Measurements from ENCODE around the gene VPS25. TPM values are rescaled to one million over a fixed set of nuclear protein-coding genes. Genes with fewer than 3 reads are reported as not detected.

The VPS25 gene
- total and polyA plus RNA-seq, 9 of the 15 experiments (the other 6 are each of a cell fraction or from before 2014, with no cell fraction given), result 123 to 352 (median 180) TPM

DNA sequence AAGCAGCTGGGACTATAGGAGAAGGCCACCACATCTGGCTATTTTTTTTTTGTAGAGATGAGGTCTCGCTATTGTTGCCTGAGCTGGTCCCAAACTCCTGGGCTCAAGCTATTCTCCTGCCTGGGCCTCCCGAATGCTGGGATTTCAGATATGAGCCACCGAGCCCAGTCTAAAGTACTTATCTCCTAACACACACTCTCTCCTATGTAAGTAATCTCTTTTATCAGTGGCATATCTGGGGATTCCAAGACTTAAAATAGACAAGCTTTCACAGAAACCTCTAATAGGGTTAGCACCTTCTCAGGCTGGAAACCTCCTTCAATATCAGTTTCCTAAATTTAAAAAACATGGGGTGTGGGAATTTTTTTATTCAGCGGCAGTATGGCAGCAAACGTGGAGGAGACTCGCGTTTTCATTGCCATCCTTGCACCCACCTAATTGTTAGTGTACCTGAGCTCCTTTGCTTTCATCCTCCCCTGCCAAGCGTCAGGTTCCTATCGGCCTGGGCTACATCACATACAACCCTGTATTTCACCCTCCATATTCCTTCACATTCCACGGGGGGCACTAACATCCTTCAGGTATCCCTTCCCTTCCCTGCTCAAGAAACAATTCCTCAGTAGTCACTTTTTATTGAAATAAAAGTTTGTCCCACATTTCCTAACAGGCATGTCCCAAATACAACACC lies 29.5 kb upstream of the VPS25 start (continued):
- peak; percentile 82; the same call in 1 of the 2 replicates for TF ChIP-seq DMBX1 (CRISPR knock-in tag; IDR thresholded peaks at IDR 0.05; ENCODE audit: borderline replicate concordance)
- TF ChIP-seq, protein P1, sequence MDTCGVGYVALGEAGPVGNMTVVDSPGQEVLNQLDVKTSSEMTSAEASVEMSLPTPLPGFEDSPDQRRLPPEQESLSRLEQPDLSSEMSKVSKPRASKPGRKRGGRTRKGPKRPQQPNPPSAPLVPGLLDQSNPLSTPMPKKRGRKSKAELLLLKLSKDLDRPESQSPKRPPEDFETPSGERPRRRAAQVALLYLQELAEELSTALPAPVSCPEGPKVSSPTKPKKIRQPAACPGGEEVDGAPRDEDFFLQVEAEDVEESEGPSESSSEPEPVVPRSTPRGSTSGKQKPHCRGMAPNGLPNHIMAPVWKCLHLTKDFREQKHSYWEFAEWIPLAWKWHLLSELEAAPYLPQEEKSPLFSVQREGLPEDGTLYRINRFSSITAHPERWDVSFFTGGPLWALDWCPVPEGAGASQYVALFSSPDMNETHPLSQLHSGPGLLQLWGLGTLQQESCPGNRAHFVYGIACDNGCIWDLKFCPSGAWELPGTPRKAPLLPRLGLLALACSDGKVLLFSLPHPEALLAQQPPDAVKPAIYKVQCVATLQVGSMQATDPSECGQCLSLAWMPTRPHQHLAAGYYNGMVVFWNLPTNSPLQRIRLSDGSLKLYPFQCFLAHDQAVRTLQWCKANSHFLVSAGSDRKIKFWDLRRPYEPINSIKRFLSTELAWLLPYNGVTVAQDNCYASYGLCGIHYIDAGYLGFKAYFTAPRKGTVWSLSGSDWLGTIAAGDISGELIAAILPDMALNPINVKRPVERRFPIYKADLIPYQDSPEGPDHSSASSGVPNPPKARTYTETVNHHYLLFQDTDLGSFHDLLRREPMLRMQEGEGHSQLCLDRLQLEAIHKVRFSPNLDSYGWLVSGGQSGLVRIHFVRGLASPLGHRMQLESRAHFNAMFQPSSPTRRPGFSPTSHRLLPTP (IDR thresholded peaks at IDR 0.05; ENCODE audit: borderline replicate concordance, extremely low read depth, insufficient read length), result no peak
- TF ChIP-seq MED1 (CRISPR knock-in tag; IDR thresholded peaks at IDR 0.05; ENCODE audit: borderline replicate concordance), result no peak
- TF ChIP-seq SMAD3 (CRISPR knock-in tag; conservative IDR thresholded peaks at IDR 0.05), result no peak
- TF ChIP-seq HDAC3 (IDR thresholded peaks at IDR 0.05; ENCODE audit: borderline replicate concordance, partially characterized antibody), result peak; percentile 89
- TF ChIP-seq FOXJ2 (tag; IDR thresholded peaks at IDR 0.05), result no peak; the same call in 1 of the 2 replicates
- no peak for TF ChIP-seq ZNF76 (CRISPR knock-in tag; IDR thresholded peaks at IDR 0.05; ENCODE audit: borderline replicate concordance)
- peak; percentile 92 for TF ChIP-seq NCOR1 (IDR thresholded peaks at IDR 0.05)
- TF ChIP-seq, protein P2, sequence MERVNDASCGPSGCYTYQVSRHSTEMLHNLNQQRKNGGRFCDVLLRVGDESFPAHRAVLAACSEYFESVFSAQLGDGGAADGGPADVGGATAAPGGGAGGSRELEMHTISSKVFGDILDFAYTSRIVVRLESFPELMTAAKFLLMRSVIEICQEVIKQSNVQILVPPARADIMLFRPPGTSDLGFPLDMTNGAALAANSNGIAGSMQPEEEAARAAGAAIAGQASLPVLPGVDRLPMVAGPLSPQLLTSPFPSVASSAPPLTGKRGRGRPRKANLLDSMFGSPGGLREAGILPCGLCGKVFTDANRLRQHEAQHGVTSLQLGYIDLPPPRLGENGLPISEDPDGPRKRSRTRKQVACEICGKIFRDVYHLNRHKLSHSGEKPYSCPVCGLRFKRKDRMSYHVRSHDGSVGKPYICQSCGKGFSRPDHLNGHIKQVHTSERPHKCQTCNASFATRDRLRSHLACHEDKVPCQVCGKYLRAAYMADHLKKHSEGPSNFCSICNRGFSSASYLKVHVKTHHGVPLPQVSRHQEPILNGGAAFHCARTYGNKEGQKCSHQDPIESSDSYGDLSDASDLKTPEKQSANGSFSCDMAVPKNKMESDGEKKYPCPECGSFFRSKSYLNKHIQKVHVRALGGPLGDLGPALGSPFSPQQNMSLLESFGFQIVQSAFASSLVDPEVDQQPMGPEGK (CRISPR knock-in tag; IDR thresholded peaks at IDR 0.05; ENCODE audit: borderline replicate concordance), result no peak
- TF ChIP-seq RNF2 (IDR thresholded peaks at IDR 0.05), result 0 out of 2 replicates have a peak, but pooled peaks have one; percentile 44
- TF ChIP-seq HOXB6 (CRISPR knock-in tag; IDR thresholded peaks at IDR 0.05; ENCODE audit: borderline replicate concordance), result no peak
- peak; percentile 93 for TF ChIP-seq DPF2 (IDR thresholded peaks at IDR 0.05)
- TF ChIP-seq, protein P3, sequence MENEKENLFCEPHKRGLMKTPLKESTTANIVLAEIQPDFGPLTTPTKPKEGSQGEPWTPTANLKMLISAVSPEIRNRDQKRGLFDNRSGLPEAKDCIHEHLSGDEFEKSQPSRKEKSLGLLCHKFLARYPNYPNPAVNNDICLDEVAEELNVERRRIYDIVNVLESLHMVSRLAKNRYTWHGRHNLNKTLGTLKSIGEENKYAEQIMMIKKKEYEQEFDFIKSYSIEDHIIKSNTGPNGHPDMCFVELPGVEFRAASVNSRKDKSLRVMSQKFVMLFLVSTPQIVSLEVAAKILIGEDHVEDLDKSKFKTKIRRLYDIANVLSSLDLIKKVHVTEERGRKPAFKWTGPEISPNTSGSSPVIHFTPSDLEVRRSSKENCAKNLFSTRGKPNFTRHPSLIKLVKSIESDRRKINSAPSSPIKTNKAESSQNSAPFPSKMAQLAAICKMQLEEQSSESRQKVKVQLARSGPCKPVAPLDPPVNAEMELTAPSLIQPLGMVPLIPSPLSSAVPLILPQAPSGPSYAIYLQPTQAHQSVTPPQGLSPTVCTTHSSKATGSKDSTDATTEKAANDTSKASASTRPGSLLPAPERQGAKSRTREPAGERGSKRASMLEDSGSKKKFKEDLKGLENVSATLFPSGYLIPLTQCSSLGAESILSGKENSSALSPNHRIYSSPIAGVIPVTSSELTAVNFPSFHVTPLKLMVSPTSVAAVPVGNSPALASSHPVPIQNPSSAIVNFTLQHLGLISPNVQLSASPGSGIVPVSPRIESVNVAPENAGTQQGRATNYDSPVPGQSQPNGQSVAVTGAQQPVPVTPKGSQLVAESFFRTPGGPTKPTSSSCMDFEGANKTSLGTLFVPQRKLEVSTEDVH (IDR thresholded peaks at IDR 0.05; ENCODE audit: low read depth, partially characterized antibody), result no peak
- TF ChIP-seq, protein P4, sequence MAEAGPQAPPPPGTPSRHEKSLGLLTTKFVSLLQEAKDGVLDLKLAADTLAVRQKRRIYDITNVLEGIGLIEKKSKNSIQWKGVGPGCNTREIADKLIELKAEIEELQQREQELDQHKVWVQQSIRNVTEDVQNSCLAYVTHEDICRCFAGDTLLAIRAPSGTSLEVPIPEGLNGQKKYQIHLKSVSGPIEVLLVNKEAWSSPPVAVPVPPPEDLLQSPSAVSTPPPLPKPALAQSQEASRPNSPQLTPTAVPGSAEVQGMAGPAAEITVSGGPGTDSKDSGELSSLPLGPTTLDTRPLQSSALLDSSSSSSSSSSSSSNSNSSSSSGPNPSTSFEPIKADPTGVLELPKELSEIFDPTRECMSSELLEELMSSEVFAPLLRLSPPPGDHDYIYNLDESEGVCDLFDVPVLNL (CRISPR knock-in tag; IDR thresholded peaks at IDR 0.05; ENCODE audit: low read depth), result no peak
- TF ChIP-seq, protein P5, sequence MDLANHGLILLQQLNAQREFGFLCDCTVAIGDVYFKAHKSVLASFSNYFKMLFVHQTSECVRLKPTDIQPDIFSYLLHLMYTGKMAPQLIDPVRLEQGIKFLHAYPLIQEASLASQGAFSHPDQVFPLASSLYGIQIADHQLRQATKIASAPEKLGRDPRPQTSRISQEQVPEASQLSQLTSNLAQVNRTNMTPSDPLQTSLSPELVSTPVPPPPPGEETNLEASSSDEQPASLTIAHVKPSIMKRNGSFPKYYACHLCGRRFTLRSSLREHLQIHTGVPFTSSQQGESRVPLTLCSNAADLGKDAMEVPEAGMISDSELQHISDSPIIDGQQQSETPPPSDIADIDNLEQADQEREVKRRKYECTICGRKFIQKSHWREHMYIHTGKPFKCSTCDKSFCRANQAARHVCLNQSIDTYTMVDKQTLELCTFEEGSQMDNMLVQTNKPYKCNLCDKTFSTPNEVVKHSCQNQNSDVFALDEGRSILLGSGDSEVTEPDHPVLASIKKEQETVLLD (IDR thresholded peaks at IDR 0.05), result no peak
- no peak for TF ChIP-seq FOXK1 (CRISPR knock-in tag; IDR thresholded peaks at IDR 0.05; ENCODE audit: borderline replicate concordance)
- peak in 1 of 2 experiments; percentile 28; a peak in 1 of 4 replicates for TF ChIP-seq ARNT (IDR thresholded peaks at IDR 0.05)
